HG03135 (cell line): ENCODE results near the gene KCNJ3.
"Not testable (repeated sequence)": the region's sequence is repeated elsewhere in the genome, so short reads cannot be mapped to it uniquely, and the experiment has no call there.

ENCODE experiments used
- ATAC-seq: cut with Tn5 transposase; IDR thresholded peaks from one replicate; pipeline ENCODE4 v1.9.1; 2021; ENCODE audit warnings: mild to moderate bottlenecking, moderate library complexity; ENCODE audit not compliant: unreplicated experiment

The KCNJ3 gene

GRCh38 chr2:154837035-154837434 lies 138.5 kb downstream of the KCNJ3 start:
- no peak for ATAC-seq

DNA sequence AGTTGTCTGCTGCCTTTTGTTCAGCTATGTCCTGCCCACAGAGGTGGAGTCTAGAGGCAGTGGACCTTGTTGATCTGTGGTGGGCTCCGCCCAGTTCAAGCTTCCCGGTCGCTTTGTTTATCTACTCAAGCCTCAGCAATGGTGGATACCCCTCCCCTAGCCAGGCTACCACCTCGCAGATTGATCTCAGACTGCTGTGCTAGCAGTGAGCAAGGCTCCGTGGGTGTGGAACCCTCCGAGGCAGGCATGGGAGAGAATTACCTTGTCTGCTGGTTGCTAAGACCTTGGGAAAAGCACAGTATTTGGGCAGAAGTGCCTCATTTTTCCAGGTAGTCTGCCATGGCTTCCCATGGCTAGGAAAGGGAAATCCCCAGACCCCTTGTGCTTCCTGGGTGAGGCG lies 146.0 kb downstream of the KCNJ3 start:
- ATAC-seq = no peak

DNA sequence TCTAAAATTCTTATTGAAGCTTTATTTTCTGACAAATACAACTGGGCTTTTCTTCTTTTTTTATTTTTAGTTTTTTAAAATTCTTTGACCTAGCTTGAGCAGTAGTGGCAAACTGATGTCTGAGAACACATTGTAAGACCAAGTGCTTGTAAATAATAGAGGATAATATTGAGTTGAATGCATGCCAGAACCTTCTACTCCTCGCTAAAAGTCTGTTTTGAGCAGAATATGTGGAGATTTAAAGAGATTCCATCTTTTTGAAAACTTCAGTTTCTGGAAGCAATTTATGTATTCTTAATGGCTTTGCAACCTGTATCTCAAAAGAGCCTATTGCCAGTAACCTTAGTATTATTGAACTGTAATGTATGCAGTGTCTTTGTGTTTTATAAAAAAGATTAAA lies 148.3 kb downstream of the KCNJ3 start:
- ATAC-seq = no peak

- no peak for ATAC-seq
Measured at GRCh38 chr2:154849482-154849881, 151.0 kb downstream of the KCNJ3 start.

DNA sequence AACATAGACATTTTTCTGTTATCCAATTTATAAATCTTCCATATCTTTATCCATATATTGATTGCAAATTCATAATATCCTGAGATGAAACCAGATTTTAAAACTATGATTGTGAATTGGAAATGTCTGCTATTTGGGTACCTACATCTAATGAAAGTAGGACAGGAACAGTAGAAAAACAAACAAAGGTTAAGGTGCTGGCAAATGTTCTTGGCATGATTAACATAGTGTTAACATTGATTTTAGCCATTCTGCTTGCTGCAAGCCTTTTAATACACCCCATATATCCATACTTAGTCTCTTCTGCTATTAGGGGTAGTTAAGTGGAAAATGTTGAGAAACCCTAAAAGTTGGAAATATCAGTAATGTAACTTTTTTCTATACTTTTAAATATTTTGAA lies 152.0 kb downstream of the KCNJ3 start:
- ATAC-seq = no peak

- no peak for ATAC-seq
Measured at GRCh38 chr2:154855138-154855537, 156.6 kb downstream of the KCNJ3 start.

GRCh38 chr2:154867151-154867550 lies 168.7 kb downstream of the KCNJ3 start:
- ATAC-seq = not testable (repeated sequence)

DNA sequence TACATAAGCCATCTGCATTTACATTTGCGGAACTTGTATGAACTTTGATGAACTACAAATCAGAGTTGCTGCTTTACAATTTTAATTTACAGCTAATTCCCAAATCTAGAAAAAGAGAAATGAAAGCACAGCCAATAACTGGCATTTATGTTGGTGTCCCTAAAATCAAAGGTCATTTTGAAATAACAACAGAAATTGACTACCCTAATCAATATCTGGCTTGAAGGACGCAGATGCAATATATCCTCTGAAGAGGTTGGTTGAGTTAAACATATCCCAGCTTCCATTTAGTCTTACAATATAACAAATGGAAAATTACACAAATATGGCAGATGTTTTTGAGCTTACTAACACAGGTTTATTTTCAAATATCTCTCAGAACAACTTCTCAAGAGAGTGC lies 177.5 kb downstream of the KCNJ3 start:
- no peak for ATAC-seq

- no peak for ATAC-seq
Measured at GRCh38 chr2:154882725-154883124, 184.2 kb downstream of the KCNJ3 start.

DNA sequence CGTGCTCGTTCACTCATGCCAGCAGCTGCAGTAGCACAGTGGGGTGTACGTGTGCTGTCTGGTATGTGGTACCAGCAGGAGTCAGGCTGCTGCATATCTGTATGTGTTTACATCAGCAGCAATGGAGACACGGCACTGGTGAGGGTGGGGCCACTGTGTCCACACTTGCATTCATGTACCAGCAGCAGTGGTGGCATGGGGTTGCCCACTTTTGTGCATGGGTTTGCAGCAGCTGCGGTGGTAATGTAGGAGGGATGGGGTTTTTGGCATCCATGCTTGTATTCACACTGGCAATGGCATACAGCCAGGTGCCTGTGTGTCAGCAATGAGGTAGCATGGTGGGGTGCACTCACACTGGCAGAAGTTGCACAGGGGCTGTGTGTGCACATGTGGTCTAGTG lies 187.8 kb downstream of the KCNJ3 start:
- no peak for ATAC-seq

- no peak for ATAC-seq
Measured at GRCh38 chr2:154898269-154898668, 199.8 kb downstream of the KCNJ3 start.

- no peak for ATAC-seq
Measured at GRCh38 chr2:154901063-154901462, 202.6 kb downstream of the KCNJ3 start.
